Measurements from ENCODE around the gene MEIS1.

GRCh38 chr2:66569974-66570373 is 135.0 kb downstream of the MEIS1 start:
- TF ChIP-seq EZH2 (IDR thresholded peaks at IDR 0.05) = no peak
- TF ChIP-seq POLR2AphosphoS5 (IDR thresholded peaks at IDR 0.05; ENCODE audit: borderline replicate concordance, low read depth, low read length) = no peak
- TF ChIP-seq FOXP2 (optimal IDR thresholded peaks at IDR 0.05; ENCODE audit: control extremely low read depth, extremely low read length, insufficient read depth) = no peak
